Keratinocyte (primary cell): Measurements from ENCODE around the gene ZDHHC3. TPM values are rescaled to one million over a fixed set of nuclear protein-coding genes. Genes with fewer than 3 reads are reported as not detected.

Source experiments
- DNase-seq: peaks from one replicate; pipeline ENCODE4 v3.0.0-alpha.2; 2011; ENCODE audit warnings: low read depth, missing footprints, low spot score
- FAIRE-seq: peaks from 2 replicates; lab custom pipeline; 2011; peaks lifted over from hg19 to GRCh38; lab: Jason Lieb, UNC
- H2AFZ ChIP-seq: 2 replicates; pipeline ENCODE4 v1.6.0; 2012; ENCODE audit warnings: low read length, control low read depth, inconsistent platforms; ENCODE audit not compliant: control insufficient read depth
- H3K27ac ChIP-seq: 2 replicates; pipeline ENCODE4 v1.5.1; 2011; ENCODE audit warnings: low read length; ENCODE audit not compliant: control insufficient read depth, insufficient read depth
- H3K27me3 ChIP-seq: 3 replicates; pipeline ENCODE4 v1.6.0; 2011; ENCODE audit warnings: low read length; ENCODE audit not compliant: control insufficient read depth, insufficient read depth; ENCODE audit errors: extremely low read depth
- H3K36me3 ChIP-seq, 2 experiments: 2 replicates in 1 of 2; 3 replicates in 1 of 2; pipeline ENCODE4 v1.5.1; 2011; ENCODE audit warnings: low read length in 2 of 2, mild to moderate bottlenecking in 1 of 2; ENCODE audit not compliant: control insufficient read depth in 2 of 2, insufficient read depth in 2 of 2; ENCODE audit errors: extremely low read depth in 1 of 2
- H3K4me1 ChIP-seq: 3 replicates; pipeline ENCODE4 v1.5.1; 2011; ENCODE audit warnings: low read length; ENCODE audit not compliant: control insufficient read depth, insufficient read depth; ENCODE audit errors: extremely low read depth
- H3K4me2 ChIP-seq: 3 replicates; pipeline ENCODE4 v1.6.0; 2011; ENCODE audit warnings: low read depth, low read length; ENCODE audit not compliant: control insufficient read depth, insufficient read depth; ENCODE audit errors: extremely low read depth
- H3K4me3 ChIP-seq, 3 experiments: fragments of 200-600 bp in 1 of 3; sonication (generic) in 1 of 3; 2 replicates in 2 of 3; 3 replicates in 1 of 3; pipeline ENCODE4 v1.5.1; 2011 to 2016; ENCODE audit warnings: low read length in 3 of 3, mild to moderate bottlenecking in 3 of 3, control low read depth in 2 of 3, inconsistent platforms in 1 of 3, low read depth in 1 of 3, mixed read lengths in 1 of 3, mixed run types in 1 of 3, moderate library complexity in 1 of 3; ENCODE audit not compliant: control insufficient read depth in 2 of 3, insufficient read depth in 2 of 3; ENCODE audit errors: extremely low read depth in 1 of 3
- H3K79me2 ChIP-seq: 2 replicates; pipeline ENCODE4 v1.6.0; 2012; ENCODE audit warnings: low read length; ENCODE audit not compliant: control insufficient read depth, insufficient read depth
- H3K9ac ChIP-seq: 3 replicates; pipeline ENCODE4 v1.6.0; 2011; ENCODE audit warnings: low read length; ENCODE audit not compliant: control insufficient read depth, insufficient read depth; ENCODE audit errors: extremely low read depth
- H3K9me1 ChIP-seq: 3 replicates; pipeline ENCODE4 v1.6.0; 2011; ENCODE audit warnings: low read length; ENCODE audit not compliant: control insufficient read depth, insufficient read depth; ENCODE audit errors: extremely low read depth
- H3K9me3 ChIP-seq: 2 replicates; pipeline ENCODE4 v1.5.1; 2012; ENCODE audit warnings: low read depth, low read length; ENCODE audit not compliant: control insufficient read depth
- H4K20me1 ChIP-seq: 3 replicates; pipeline ENCODE4 v1.6.0; 2011; ENCODE audit warnings: low read length; ENCODE audit not compliant: control insufficient read depth, insufficient read depth; ENCODE audit errors: extremely low read depth
- EZH2 ChIP-seq: IDR thresholded peaks from one replicate; pipeline ENCODE4 v1.6.1; 2012; ENCODE audit warnings: inconsistent platforms, mild to moderate bottlenecking, low read length, moderate library complexity
- dilution Hi-C: fragments of 300-500 bp; cut with MboI; formaldehyde crosslinking; loops from one replicate; pipeline ENCODE4 v1.7.0; 2020; ENCODE audit warnings: low sequenced_read_pairs; ENCODE audit not compliant: extremely low pct_ligation_motif_present
- polyA plus RNA-seq, 5 experiments: library from polyadenylated mRNA; depleted of rRNA in 3 of 5; stranded (reverse) in 3 of 5; stranded (forward) in 1 of 5; unstranded in 1 of 5; fragments of >200 nt; gene quantifications; 1 replicate in 1 of 5; 2 replicates in 3 of 5; 3 replicates in 1 of 5; pipeline versions ENCODE4 v1.2.1 to v1.2.3, GENCODE V29; 2011 to 2012; ENCODE audit warnings: missing spikeins in 2 of 5, low read depth in 1 of 5, low replicate concordance in 1 of 5
- TF ChIP-seq, protein P1 (sequence below), 3 experiments: IDR thresholded peaks in 1 of 3; conservative IDR thresholded peaks in 1 of 3; optimal IDR thresholded peaks in 1 of 3; 2 replicates in 2 of 3; 3 replicates in 1 of 3; pipeline versions ENCODE3 to v1.5.1; 2011; ENCODE audit warnings: low read length in 3 of 3, mild to moderate bottlenecking in 3 of 3, moderate library complexity in 2 of 3, control low read depth in 1 of 3, inconsistent platforms in 1 of 3; ENCODE audit not compliant: insufficient read depth in 2 of 3; ENCODE audit errors: extremely low read depth in 1 of 3

The ZDHHC3 gene
- polyA plus RNA-seq, 1 donor (not counting 4 experiments of a cell fraction or from before 2014, with no cell fraction given): 151 TPM

DNA sequence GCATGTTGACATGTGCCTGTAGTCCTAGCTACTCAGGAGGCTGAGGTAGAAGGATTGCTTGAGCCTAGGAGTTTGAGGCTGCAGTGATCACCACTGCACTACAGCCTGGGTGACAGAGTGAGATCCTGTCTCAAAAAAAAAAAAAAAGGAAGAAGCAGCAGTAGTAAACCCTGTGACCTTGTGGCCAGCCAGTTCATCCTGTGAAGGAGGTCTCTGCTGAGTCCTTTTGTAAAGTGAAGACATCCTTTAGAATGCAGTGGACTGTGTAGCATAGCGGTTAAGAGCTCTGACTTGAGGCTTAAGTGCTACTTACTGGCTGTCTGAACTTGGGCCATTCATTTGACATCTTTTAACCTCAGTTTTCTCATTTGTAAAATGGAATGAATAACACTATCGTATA, 8.4 kb upstream of the ZDHHC3 start:
- TF ChIP-seq, protein P1, sequence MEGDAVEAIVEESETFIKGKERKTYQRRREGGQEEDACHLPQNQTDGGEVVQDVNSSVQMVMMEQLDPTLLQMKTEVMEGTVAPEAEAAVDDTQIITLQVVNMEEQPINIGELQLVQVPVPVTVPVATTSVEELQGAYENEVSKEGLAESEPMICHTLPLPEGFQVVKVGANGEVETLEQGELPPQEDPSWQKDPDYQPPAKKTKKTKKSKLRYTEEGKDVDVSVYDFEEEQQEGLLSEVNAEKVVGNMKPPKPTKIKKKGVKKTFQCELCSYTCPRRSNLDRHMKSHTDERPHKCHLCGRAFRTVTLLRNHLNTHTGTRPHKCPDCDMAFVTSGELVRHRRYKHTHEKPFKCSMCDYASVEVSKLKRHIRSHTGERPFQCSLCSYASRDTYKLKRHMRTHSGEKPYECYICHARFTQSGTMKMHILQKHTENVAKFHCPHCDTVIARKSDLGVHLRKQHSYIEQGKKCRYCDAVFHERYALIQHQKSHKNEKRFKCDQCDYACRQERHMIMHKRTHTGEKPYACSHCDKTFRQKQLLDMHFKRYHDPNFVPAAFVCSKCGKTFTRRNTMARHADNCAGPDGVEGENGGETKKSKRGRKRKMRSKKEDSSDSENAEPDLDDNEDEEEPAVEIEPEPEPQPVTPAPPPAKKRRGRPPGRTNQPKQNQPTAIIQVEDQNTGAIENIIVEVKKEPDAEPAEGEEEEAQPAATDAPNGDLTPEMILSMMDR (optimal IDR thresholded peaks at IDR 0.05 in 1 of 3, IDR thresholded peaks at IDR 0.05 in 1 of 3, conservative IDR thresholded peaks at IDR 0.05 in 1 of 3; ENCODE audit: extremely low read depth in 1 of 3, insufficient read depth in 2 of 3, low read length in 3 of 3): no peak
- no peak for TF ChIP-seq EZH2
- H3K9ac ChIP-seq: no peak overlapping the region
- H3K27me3 ChIP-seq: no peaks in the 10 kb centered on the region
- H2AFZ ChIP-seq: no peak overlapping the region
- peaks cover 82% of the 10 kb centered on the region for H3K79me2 ChIP-seq
- peak overlapping the region; percentile 90 for H3K27ac ChIP-seq
- H3K36me3 ChIP-seq: peaks cover 4 to 9% of the 10 kb centered on the region in 2 experiments
- DNase-seq: no peak
- H3K4me3 ChIP-seq: no peak overlapping the region
- FAIRE-seq: no peak
- peak overlapping the region; percentile 77 for H3K4me2 ChIP-seq
- H3K9me1 ChIP-seq: peaks cover 7% of the 10 kb centered on the region
- dilution Hi-C loops: no loop called here
- peaks cover 18% of the 10 kb centered on the region for H4K20me1 ChIP-seq
- peaks cover 58% of the 10 kb centered on the region for H3K4me1 ChIP-seq
- no peaks in the 10 kb centered on the region for H3K9me3 ChIP-seq

DNA sequence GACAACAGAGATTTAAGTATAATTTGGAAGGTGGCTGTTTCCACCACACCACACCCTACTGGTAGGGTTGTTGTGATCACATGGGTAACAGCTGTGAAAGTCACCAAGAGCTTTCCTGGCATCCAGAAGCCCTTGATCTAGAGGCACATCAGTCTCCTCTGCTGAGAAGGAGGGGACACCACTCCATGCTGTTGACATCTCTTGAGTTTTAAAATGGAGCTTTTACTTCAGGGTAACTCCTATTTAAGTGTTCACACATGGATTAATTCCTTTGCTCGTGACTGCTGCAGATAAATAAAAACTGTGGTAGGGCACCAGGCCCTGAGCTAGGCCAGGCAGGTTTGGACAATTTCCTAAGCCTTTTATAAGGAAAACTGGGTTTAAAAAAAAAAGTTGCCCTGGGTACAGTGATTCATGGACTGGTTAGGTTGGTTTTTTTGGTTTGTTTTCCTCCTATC, 7.5 kb upstream of the ZDHHC3 start:
- Histone ChIP-seq H3K27me3 (no peaks in the 10 kb centered on the region), H3K4me2 (peak overlapping the region; percentile 77), H3K9me1 (peaks cover 7% of the 10 kb centered on the region), H2AFZ (no peak overlapping the region), H3K79me2 (peaks cover 82% of the 10 kb centered on the region), H3K4me3 (peak overlapping the region in 2 of 3 experiments; percentile 8 to 31), H3K27ac (peak overlapping the region; percentile 90), H3K9ac (peak overlapping the region; percentile 71), H3K9me3 (no peaks in the 10 kb centered on the region), H3K4me1 (peaks cover 63% of the 10 kb centered on the region), H4K20me1 (peaks cover 18% of the 10 kb centered on the region), H3K36me3 (peaks cover 2 to 12% of the 10 kb centered on the region in 2 experiments)
- DNase-seq (no peak), FAIRE-seq (peak; percentile 64)
- dilution Hi-C loops: no loop called here
- TF ChIP-seq EZH2: no peak
- TF ChIP-seq, protein P1 (optimal IDR thresholded peaks at IDR 0.05 in 1 of 3, IDR thresholded peaks at IDR 0.05 in 1 of 3, conservative IDR thresholded peaks at IDR 0.05 in 1 of 3; ENCODE audit: extremely low read depth in 1 of 3, insufficient read depth in 2 of 3, low read length in 3 of 3): peak in 1 of 3 experiments; percentile 5
